ENCODE measurements around the gene ACTL6B. TPM values are rescaled to one million over a fixed set of nuclear protein-coding genes. Genes with fewer than 3 reads are reported as not detected.

Gene ACTL6B
- total and polyA plus RNA-seq, 3 donors from 2014 or later, result 0.79 to 2.1 (median 1.2) TPM

DNA sequence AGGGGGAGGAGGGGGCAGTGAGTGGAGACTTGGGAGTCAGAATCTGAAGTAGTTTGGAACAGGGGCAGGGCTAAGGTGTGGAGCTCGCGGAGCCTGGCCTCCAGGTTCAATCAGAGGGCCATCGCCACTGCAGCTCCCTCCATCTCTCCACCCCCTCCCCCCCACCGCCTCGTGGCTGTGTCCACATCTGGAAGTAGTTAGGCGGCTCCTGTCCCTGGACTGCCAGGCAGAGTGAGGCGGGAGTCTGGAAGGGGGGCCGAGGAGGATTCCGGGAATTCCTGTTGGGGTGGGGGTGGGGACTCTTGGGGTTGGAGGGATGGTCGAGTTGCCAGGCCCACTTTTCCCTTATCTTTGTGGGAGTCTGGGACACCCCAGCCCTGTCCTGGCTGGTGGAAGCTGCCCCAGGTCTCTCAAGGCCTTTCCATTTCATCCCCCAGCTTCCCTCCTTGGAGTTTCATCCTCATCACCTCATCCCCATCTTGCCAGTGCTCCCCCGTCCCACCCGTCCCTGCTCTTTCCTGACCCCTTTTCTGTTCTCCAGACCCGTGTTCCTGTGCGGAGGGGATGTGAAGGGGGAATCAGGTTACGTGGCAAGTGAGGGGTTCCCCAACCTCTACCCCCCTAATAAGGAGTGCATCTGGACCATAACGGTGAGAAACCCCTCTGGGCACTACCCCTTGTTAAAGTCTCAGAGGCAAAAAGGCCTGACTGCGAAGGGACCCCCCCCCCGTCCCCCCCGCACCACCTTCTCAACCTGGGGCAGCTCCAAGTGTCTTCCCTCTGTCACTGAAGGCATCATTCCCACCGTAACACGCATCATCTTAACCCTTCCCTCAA is 53.1 kb downstream of the ACTL6B start:
- TF ChIP-seq POLR2A (IDR thresholded peaks at IDR 0.05) (no peak), CTCF (IDR thresholded peaks at IDR 0.05) (no peak)
- Histone ChIP-seq H3K36me3 (ENCODE audit: low read depth, missing control alignments) (no peaks in the 10 kb centered on the region), H3K27ac (peak overlapping the region; percentile 79 to 81), H3K9me3 (no peaks in the 10 kb centered on the region), H3K4me3 (peak overlapping the region; percentile 56 to 62), H3K27me3 (no peaks in the 10 kb centered on the region), H3K4me1 (peaks cover 35% of the 10 kb centered on the region)
- intact Hi-C loops (cut with DNase I; ENCODE audit: low total_unique reads), result no loop called here
- peak; percentile 79 for DNase-seq
- WGBS, 2 donors, result 15 to 25% methylated on average over 9 to 21 of the region's 21 CpGs

DNA sequence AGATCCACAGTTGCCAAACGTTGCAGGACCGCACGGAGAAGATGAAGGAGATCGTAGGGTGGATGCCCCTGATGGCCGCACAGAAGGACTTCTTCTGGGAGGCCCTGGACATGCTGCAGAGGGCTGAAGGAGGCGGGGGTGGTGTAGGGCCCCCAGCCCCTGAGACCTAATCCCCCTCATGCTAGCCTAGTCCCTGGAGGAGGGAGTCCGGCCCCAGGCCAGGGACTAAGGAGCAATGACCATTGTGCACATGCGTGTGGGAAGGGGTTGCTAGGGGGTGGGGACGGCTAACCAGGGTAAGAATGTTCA is 55.6 kb downstream of the ACTL6B start:
- WGBS, 2 donors, result 83 to 91% methylated on average over 9 of the region's 9 CpGs
- no peak overlapping the region for H3K27ac ChIP-seq
- intact Hi-C loops (cut with DNase I; ENCODE audit: low total_unique reads), result no loop called here

DNA sequence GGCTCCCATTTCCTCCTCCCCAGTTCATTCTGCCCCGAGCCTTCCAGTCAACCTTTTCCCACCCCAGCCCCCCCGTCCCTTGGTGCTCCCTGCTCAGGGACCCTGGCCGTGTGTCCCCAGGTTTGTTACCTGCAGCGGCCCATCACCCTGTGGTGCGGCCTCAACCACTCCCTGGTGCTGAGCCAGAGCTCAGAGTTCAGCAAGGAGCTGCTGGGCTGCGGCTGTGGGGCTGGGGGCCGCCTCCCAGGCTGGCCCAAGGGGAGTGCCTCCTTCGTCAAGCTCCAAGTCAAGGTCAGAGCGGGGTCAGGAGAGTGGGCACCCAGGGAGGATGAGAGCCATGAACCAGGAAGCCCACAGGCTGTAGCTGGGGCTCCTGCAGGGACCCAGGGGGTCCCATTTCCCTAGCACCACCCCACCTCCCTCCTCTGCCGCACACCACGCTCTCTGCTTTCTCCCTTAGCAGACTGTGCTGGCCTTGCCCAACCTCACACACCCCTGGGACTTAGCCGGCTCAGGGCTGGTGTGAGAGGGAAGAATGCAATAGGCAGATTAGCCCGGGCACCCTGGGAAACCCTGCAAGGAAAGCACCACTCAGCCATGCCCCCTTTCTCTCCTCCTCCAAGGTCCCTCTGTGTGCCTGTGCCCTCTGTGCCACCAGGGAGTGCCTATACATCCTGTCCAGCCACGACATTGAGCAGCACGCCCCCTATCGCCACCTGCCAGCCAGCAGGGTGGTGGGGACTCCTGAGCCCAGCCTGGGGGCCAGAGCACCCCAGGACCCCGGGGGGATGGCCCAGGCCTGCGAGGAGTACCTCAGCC is 56.1 kb downstream of the ACTL6B start:
- no peak overlapping the region for H3K4me3 ChIP-seq
- TF ChIP-seq CTCF (IDR thresholded peaks at IDR 0.05) (no peak), POLR2A (IDR thresholded peaks at IDR 0.05) (no peak)
- no peak for DNase-seq
- H3K9me3 ChIP-seq, result no peaks in the 10 kb centered on the region
- no peaks in the 10 kb centered on the region for H3K36me3 ChIP-seq (ENCODE audit: low read depth, missing control alignments)
- H3K27me3 ChIP-seq, result no peaks in the 10 kb centered on the region
- 64 to 75% methylated on average over 7 to 18 of the region's 18 CpGs for WGBS, 2 donors
- no peak overlapping the region for H3K27ac ChIP-seq
- peaks cover 27% of the 10 kb centered on the region for H3K4me1 ChIP-seq
- intact Hi-C loops (cut with DNase I; ENCODE audit: low total_unique reads), result no loop called here

More for the DNA sequence above, 55.6 kb downstream of the ACTL6B start:
- no peaks in the 10 kb centered on the region for H3K27me3 ChIP-seq
- no peak for DNase-seq
- H3K4me3 ChIP-seq, result no peak overlapping the region
- no peaks in the 10 kb centered on the region for H3K36me3 ChIP-seq (ENCODE audit: low read depth, missing control alignments)
- peaks cover 32% of the 10 kb centered on the region for H3K4me1 ChIP-seq
- TF ChIP-seq POLR2A (IDR thresholded peaks at IDR 0.05), result no peak
- no peak for TF ChIP-seq CTCF (IDR thresholded peaks at IDR 0.05)
- H3K9me3 ChIP-seq, result no peaks in the 10 kb centered on the region

GRCh38 chr7:100598425-100598824 is 57.8 kb downstream of the ACTL6B start:
- no peak for TF ChIP-seq POLR2A (IDR thresholded peaks at IDR 0.05)
- TF ChIP-seq CTCF (IDR thresholded peaks at IDR 0.05), result no peak
- WGBS, 2 donors, result 92 to 95% methylated on average over 4 of the region's 4 CpGs
- no peak overlapping the region for H3K4me3 ChIP-seq
- DNase-seq, result no peak
- H3K9me3 ChIP-seq, result no peaks in the 10 kb centered on the region
- no peak overlapping the region for H3K27ac ChIP-seq
- no peaks in the 10 kb centered on the region for H3K36me3 ChIP-seq (ENCODE audit: low read depth, missing control alignments)
- intact Hi-C loops (cut with DNase I; ENCODE audit: low total_unique reads), result no loop called here
- peaks cover 20% of the 10 kb centered on the region for H3K4me1 ChIP-seq
- H3K27me3 ChIP-seq, result no peaks in the 10 kb centered on the region
